Mesenchymal stem cell (in vitro differentiated cells and primary cell): ENCODE data around the gene SUSD3.

Experiments used
- DNase-seq: peaks from one replicate; pipeline ENCODE4 v3.0.0-alpha.2; 2013
- H2AFZ ChIP-seq: one replicate; pipeline ENCODE4 v1.6.1; 2013; ENCODE audit warnings: low read depth, mild to moderate bottlenecking, control low read depth, inconsistent platforms, low read length, moderate library complexity
- H2AK5ac ChIP-seq: 2 replicates; pipeline ENCODE4 v1.6.1; 2013; ENCODE audit warnings: low read length, moderate library complexity, mild to moderate bottlenecking, inconsistent platforms; ENCODE audit not compliant: severe bottlenecking
- H2BK120ac ChIP-seq: one replicate; pipeline ENCODE4 v1.6.1; 2013; ENCODE audit warnings: low read depth, mild to moderate bottlenecking, inconsistent platforms, low read length, moderate library complexity
- H2BK12ac ChIP-seq, 2 experiments: one replicate each; pipeline ENCODE4 v1.6.1; 2013; ENCODE audit warnings: inconsistent platforms in 2 of 2, low read length in 2 of 2, mild to moderate bottlenecking in 2 of 2, moderate library complexity in 2 of 2, control low read depth in 1 of 2
- H2BK15ac ChIP-seq: one replicate; pipeline ENCODE4 v1.6.1; 2013; ENCODE audit warnings: mild to moderate bottlenecking, low read depth, inconsistent platforms; ENCODE audit not compliant: poor library complexity, severe bottlenecking
- H2BK5ac ChIP-seq: 2 replicates; pipeline ENCODE4 v1.6.1; 2013; ENCODE audit warnings: low read depth, mild to moderate bottlenecking, low read length, control low read depth, inconsistent platforms; ENCODE audit not compliant: poor library complexity, severe bottlenecking
- H3K14ac ChIP-seq, 2 experiments: one replicate each; pipeline ENCODE4 v1.6.1; 2013; ENCODE audit warnings: inconsistent platforms in 2 of 2, low read length in 2 of 2, control low read depth in 1 of 2, mild to moderate bottlenecking in 1 of 2, moderate library complexity in 1 of 2
- H3K18ac ChIP-seq, 2 experiments: one replicate each; pipeline ENCODE4 v1.6.1; 2013; ENCODE audit warnings: inconsistent platforms in 2 of 2, low read length in 2 of 2, control low read depth in 1 of 2, low read depth in 1 of 2, mild to moderate bottlenecking in 1 of 2
- H3K23ac ChIP-seq, 2 experiments: one replicate each; pipeline ENCODE4 v1.6.1; 2013; ENCODE audit warnings: inconsistent platforms in 2 of 2, low read length in 2 of 2, mild to moderate bottlenecking in 2 of 2, moderate library complexity in 2 of 2, control low read depth in 1 of 2
- H3K27ac ChIP-seq: 2 replicates; pipeline ENCODE4 v1.5.1; 2013; ENCODE audit warnings: mild to moderate bottlenecking, moderate library complexity, low read length, control low read depth, inconsistent platforms; ENCODE audit not compliant: poor library complexity, severe bottlenecking
- H3K27me3 ChIP-seq, 2 experiments: 2 replicates each; pipeline versions ENCODE4 v1.6.1 to v1.7.0; 2013; ENCODE audit warnings: low read length in 2 of 2, mild to moderate bottlenecking in 2 of 2, moderate library complexity in 2 of 2, control low read depth in 1 of 2, inconsistent platforms in 1 of 2; ENCODE audit not compliant: control insufficient read depth in 1 of 2, insufficient read depth in 1 of 2
- H3K36me3 ChIP-seq, 2 experiments: 2 replicates each; pipeline versions ENCODE4 v1.6.1 to v1.7.0; 2013; ENCODE audit warnings: low read length in 2 of 2, control low read depth in 1 of 2, inconsistent platforms in 1 of 2, low read depth in 1 of 2, mild to moderate bottlenecking in 1 of 2; ENCODE audit not compliant: insufficient read depth in 2 of 2, control insufficient read depth in 1 of 2
- H3K4ac ChIP-seq, 2 experiments: one replicate each; pipeline ENCODE4 v1.6.1; 2013; ENCODE audit warnings: inconsistent platforms in 2 of 2, low read length in 2 of 2, mild to moderate bottlenecking in 2 of 2, moderate library complexity in 2 of 2, control low read depth in 1 of 2, low read depth in 1 of 2
- H3K4me1 ChIP-seq: 2 replicates; pipeline ENCODE4 v1.6.1; 2013; ENCODE audit warnings: low read depth, low read length, control low read depth; ENCODE audit not compliant: control insufficient read depth, insufficient read depth
- H3K4me2 ChIP-seq: 2 replicates; pipeline ENCODE4 v1.6.1; 2013; ENCODE audit warnings: low read length, mild to moderate bottlenecking, inconsistent platforms; ENCODE audit not compliant: poor library complexity, severe bottlenecking
- H3K4me3 ChIP-seq, 2 experiments: 2 replicates each; pipeline versions ENCODE4 v1.5.1 to v1.7.0; 2013; ENCODE audit warnings: low read length in 2 of 2, mild to moderate bottlenecking in 2 of 2, control low read depth in 1 of 2, low read depth in 1 of 2; ENCODE audit not compliant: insufficient read depth in 1 of 2
- H3K79me1 ChIP-seq: replicated peaks from 2 replicates; pipeline ENCODE4 v1.6.1; 2013; ENCODE audit warnings: mild to moderate bottlenecking, control low read depth, low read length, inconsistent platforms; ENCODE audit not compliant: poor library complexity, severe bottlenecking
- H3K9ac ChIP-seq: 2 replicates; pipeline ENCODE4 v1.7.0; 2013; ENCODE audit warnings: mild to moderate bottlenecking, low read length, moderate library complexity
- H3K9me3 ChIP-seq: 2 replicates; pipeline ENCODE4 v1.7.0; 2013; ENCODE audit warnings: mild to moderate bottlenecking, low read length; ENCODE audit not compliant: control insufficient read depth
- H4K8ac ChIP-seq: one replicate; pipeline ENCODE4 v1.6.1; 2013; ENCODE audit warnings: inconsistent platforms, mild to moderate bottlenecking, low read length, moderate library complexity
- H4K91ac ChIP-seq: one replicate; pipeline ENCODE4 v1.6.1; 2013; ENCODE audit warnings: mild to moderate bottlenecking, low read length, inconsistent platforms
- WGBS: methylation state at CpG from one replicate; pipeline ENCODE4 v1.1.7; 2013; ENCODE audit warnings: mixed read lengths; 5-methylcytosine and 5-hydroxymethylcytosine counted together

SUSD3 gene

DNA sequence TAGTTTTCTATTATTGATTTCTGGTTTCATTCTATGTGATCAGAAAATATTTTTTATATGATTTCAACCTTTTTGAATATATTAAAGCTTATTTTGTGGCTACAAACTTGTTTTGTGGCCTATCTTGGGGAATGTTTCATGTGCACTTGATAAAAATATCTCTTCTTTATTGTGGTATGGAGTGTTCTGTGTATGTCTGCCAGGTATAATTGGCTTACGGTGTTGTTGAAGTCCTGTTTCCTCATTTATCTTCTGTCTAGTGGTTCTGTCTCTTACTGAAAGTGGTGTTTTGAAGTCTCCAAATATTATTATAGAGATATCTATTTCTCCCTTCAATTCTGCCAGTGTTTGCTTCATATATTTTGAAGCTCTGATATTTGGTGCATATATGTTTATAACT lies 47.1 kb downstream of the SUSD3 start:
- no peak overlapping the region for H3K4me2 ChIP-seq
- no peak overlapping the region for H3K4ac ChIP-seq
- H4K8ac ChIP-seq = no peak overlapping the region
- no peak overlapping the region for H2BK15ac ChIP-seq
- no peak overlapping the region for H3K23ac ChIP-seq
- no peak for DNase-seq
- H2BK120ac ChIP-seq = no peak overlapping the region
- H3K14ac ChIP-seq = no peak overlapping the region
- no peak overlapping the region for H2AFZ ChIP-seq
- no peak overlapping the region for H2AK5ac ChIP-seq
- no peak overlapping the region for H2BK5ac ChIP-seq
- H3K27ac ChIP-seq = no peak overlapping the region
- H3K36me3 ChIP-seq = peaks cover 32 to 43% of the 10 kb centered on the region in 2 experiments
- peaks cover 9% of the 10 kb centered on the region for H3K9me3 ChIP-seq
- H4K91ac ChIP-seq = no peak overlapping the region
- no peak overlapping the region for H3K4me3 ChIP-seq
- H2BK12ac ChIP-seq = no peak overlapping the region
- WGBS = no CpG with 5 or more reads among the region's 1 CpG
- no peaks in the 10 kb centered on the region for H3K27me3 ChIP-seq
- H3K4me1 ChIP-seq = peaks cover 15% of the 10 kb centered on the region
- no peak overlapping the region for H3K18ac ChIP-seq
- H3K79me1 ChIP-seq = peaks cover 29% of the 10 kb centered on the region
- H3K9ac ChIP-seq = no peak overlapping the region

DNA sequence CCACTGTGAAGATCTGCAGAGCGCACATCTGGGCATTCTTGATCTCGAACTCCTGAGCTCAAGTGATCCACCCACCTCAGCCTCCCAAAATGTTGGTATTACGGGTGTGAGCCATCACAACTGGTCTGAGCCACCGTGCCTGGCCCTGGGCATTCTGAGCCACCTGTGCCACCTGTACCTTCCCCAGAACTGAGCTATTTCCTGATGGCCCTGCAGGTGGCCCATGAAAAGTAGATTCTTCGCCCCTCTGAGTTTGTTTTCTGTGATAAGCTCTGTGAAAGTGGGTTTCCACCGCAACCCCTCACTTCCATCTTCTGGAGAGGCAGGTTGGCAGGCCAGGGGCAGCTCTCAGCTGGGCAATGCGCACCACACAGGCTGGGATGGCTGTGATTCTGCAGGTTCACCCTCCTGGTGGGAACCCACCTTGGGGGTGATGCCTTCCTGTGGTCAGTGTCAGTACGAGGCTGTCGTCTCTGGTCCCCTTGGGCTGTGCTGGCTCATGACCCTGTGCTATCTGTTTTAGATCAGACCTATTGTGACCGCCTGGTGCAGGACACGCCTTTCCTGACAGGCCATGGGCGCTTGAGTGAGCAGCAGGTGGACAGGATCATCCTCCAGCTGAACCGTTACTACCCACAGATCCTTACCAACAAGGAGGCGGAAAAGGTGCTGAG lies 48.8 kb downstream of the SUSD3 start:
- Histone ChIP-seq H4K91ac (no peak overlapping the region), H3K23ac (no peak overlapping the region), H3K27me3 (no peaks in the 10 kb centered on the region), H4K8ac (no peak overlapping the region), H3K4me1 (peaks cover 31% of the 10 kb centered on the region), H3K4me3 (no peak overlapping the region), H2BK120ac (no peak overlapping the region), H3K9me3 (peaks cover 9% of the 10 kb centered on the region), H3K18ac (no peak overlapping the region), H2AFZ (no peak overlapping the region), H3K4ac (no peak overlapping the region), H2AK5ac (no peak overlapping the region), H3K79me1 (peaks cover 30% of the 10 kb centered on the region), H3K14ac (no peak overlapping the region), H3K9ac (no peak overlapping the region), H3K4me2 (no peak overlapping the region), H3K36me3 (peaks cover 40 to 58% of the 10 kb centered on the region in 2 experiments), H2BK15ac (no peak overlapping the region), H2BK5ac (no peak overlapping the region), H2BK12ac (no peak overlapping the region), H3K27ac (no peak overlapping the region)
- 89% methylated on average over 14 of the region's 14 CpGs for WGBS
- no peak for DNase-seq

- H4K91ac ChIP-seq = no peak overlapping the region
- no peak overlapping the region for H3K4ac ChIP-seq
- no peak overlapping the region for H2BK12ac ChIP-seq
- no peak overlapping the region for H3K27ac ChIP-seq
- peaks cover 35% of the 10 kb centered on the region for H3K79me1 ChIP-seq
- H3K18ac ChIP-seq = no peak overlapping the region
- H3K4me3 ChIP-seq = no peak overlapping the region
- H2BK5ac ChIP-seq = no peak overlapping the region
- H3K36me3 ChIP-seq = peaks cover 46 to 63% of the 10 kb centered on the region in 2 experiments
- 93% methylated on average over 6 of the region's 6 CpGs for WGBS
- no peak overlapping the region for H2AFZ ChIP-seq
- H3K4me2 ChIP-seq = no peak overlapping the region
- peaks cover 35% of the 10 kb centered on the region for H3K4me1 ChIP-seq
- H3K14ac ChIP-seq = no peak overlapping the region
- no peaks in the 10 kb centered on the region for H3K27me3 ChIP-seq
- DNase-seq = no peak
- H2AK5ac ChIP-seq = no peak overlapping the region
- H3K23ac ChIP-seq = no peak overlapping the region
- no peak overlapping the region for H2BK15ac ChIP-seq
- H3K9me3 ChIP-seq = peaks cover 9% of the 10 kb centered on the region
- H2BK120ac ChIP-seq = no peak overlapping the region
- H4K8ac ChIP-seq = no peak overlapping the region
- no peak overlapping the region for H3K9ac ChIP-seq
Observed at GRCh38 chr9:93107825-93108161, 49.3 kb downstream of the SUSD3 start.

GRCh38 chr9:93108291-93109041 lies 50.0 kb downstream of the SUSD3 start:
- Histone ChIP-seq H2BK12ac (no peak overlapping the region), H3K4me3 (no peak overlapping the region), H3K27ac (no peak overlapping the region), H3K4me1 (peaks cover 35% of the 10 kb centered on the region), H3K27me3 (no peaks in the 10 kb centered on the region), H2BK120ac (no peak overlapping the region), H3K9me3 (peaks cover 9% of the 10 kb centered on the region), H3K4ac (no peak overlapping the region), H3K23ac (no peak overlapping the region), H3K79me1 (peaks cover 36% of the 10 kb centered on the region), H4K8ac (no peak overlapping the region), H2BK15ac (no peak overlapping the region), H3K4me2 (no peak overlapping the region), H3K18ac (no peak overlapping the region), H3K9ac (no peak overlapping the region), H3K36me3 (peaks cover 52 to 70% of the 10 kb centered on the region in 2 experiments), H2AK5ac (no peak overlapping the region), H2BK5ac (no peak overlapping the region), H3K14ac (no peak overlapping the region), H4K91ac (no peak overlapping the region), H2AFZ (no peak overlapping the region)
- no peak for DNase-seq
- WGBS = 92% methylated on average over 15 of the region's 15 CpGs
